NCI-H460 (cell line): ENCODE data around the gene DPP7. TPM values are rescaled to one million over a fixed set of nuclear protein-coding genes. Genes with fewer than 3 reads are reported as not detected.

Experiments
- DNase-seq: peaks from one replicate; pipeline ENCODE4 v3.0.0-alpha.2; 2016; ENCODE audit warnings: low read depth; ENCODE audit errors: extremely low read depth
- total RNA-seq: library from RNA; depleted of rRNA; stranded (reverse); fragments of >200 nt; shearing (Covaris generic); gene quantifications from 2 replicates; pipeline ENCODE4 v1.2.3, GENCODE V29; 2014

Gene DPP7
- total RNA-seq, 1 experiment from 2014 or later = 111 TPM

GRCh38 chr9:137113385-137114159 lies 961 bp downstream of the DPP7 start:
- no peak for DNase-seq

- no peak for DNase-seq
Measured at GRCh38 chr9:137112564-137113384, 1.8 kb downstream of the DPP7 start.

- DNase-seq = no peak
Measured at GRCh38 chr9:137111788-137112563, 2.6 kb downstream of the DPP7 start.

- DNase-seq = no peak
Measured at GRCh38 chr9:137110911-137111787, 3.4 kb downstream of the DPP7 start.

- DNase-seq = no peak
Measured at GRCh38 chr9:137110147-137110910, 4.2 kb downstream of the DPP7 start.

- no peak for DNase-seq
Measured at GRCh38 chr9:137109250-137110146, 5.0 kb downstream of the DPP7 start.

GRCh38 chr9:137108608-137109249 lies 5.8 kb downstream of the DPP7 start:
- DNase-seq = no peak

- no peak for DNase-seq
Measured at GRCh38 chr9:137107982-137108381, 6.6 kb downstream of the DPP7 start.

GRCh38 chr9:137107312-137107921 lies 7.1 kb downstream of the DPP7 start:
- DNase-seq = no peak

GRCh38 chr9:137106662-137107250 lies 7.8 kb downstream of the DPP7 start:
- no peak for DNase-seq

- DNase-seq = no peak
Measured at GRCh38 chr9:137105814-137106661, 8.5 kb downstream of the DPP7 start.

GRCh38 chr9:137103206-137103999 lies 11.1 kb downstream of the DPP7 start:
- DNase-seq = no peak

GRCh38 chr9:137099231-137099630 lies 15.3 kb downstream of the DPP7 start:
- DNase-seq = no peak

GRCh38 chr9:137097761-137098462 lies 16.6 kb downstream of the DPP7 start:
- no peak for DNase-seq
